HepG2 (cell line): ENCODE measurements around the gene RNF148. TPM values are rescaled to one million over a fixed set of nuclear protein-coding genes. Genes with fewer than 3 reads are reported as not detected.

Experiments
- ATAC-seq: fragments of 200-7000 bp; cut with Tn5 transposase; 3 replicates; pipeline ENCODE4 v1.9.1; 2020; ENCODE audit warnings: mild to moderate bottlenecking, moderate library complexity
- BruUV-seq: library from RNA; stranded (reverse); fragments of 400-500 nt; replicated peaks from 2 replicates; lab custom pipeline; 2021; lab: Mats Ljungman, UMichigan
- CTCF ChIA-PET: fragments of 300-600 bp; formaldehyde crosslinking; extraction: SDS; loops from one replicate; lab custom pipeline; 2021; ENCODE audit warnings: low total read pairs, inconsistent platforms, low intra/inter-chr PET ratio; lab: Yijun Ruan, JAX
- POLR2A ChIA-PET: fragments of 350-600 bp; sonication (Branson Sonifier 250); formaldehyde crosslinking; loops from one replicate; lab custom pipeline; 2020; ENCODE audit warnings: antibody characterized with exemption, inconsistent platforms; lab: Yijun Ruan, JAX
- DNase-seq: peaks from one replicate; pipeline ENCODE4 v3.0.0-alpha.2; 2015; ENCODE audit warnings: low spot score
- FAIRE-seq: peaks from 3 replicates; lab custom pipeline; 2011; peaks lifted over from hg19 to GRCh38; lab: Jason Lieb, UNC
- H2AFZ ChIP-seq: one replicate; pipeline ENCODE4 v1.6.1; 2011; ENCODE audit warnings: low read length, inconsistent platforms
- H3K27ac ChIP-seq: fragments of 300-600 bp; 3 replicates; pipeline ENCODE4 v1.8.0; 2011; ENCODE audit warnings: mixed run types, mild to moderate bottlenecking, mixed read lengths, low read length, inconsistent platforms; ENCODE audit not compliant: insufficient read depth; ENCODE audit errors: extremely low read length
- H3K27me3 ChIP-seq, 2 experiments: fragments of 200-600 bp in 1 of 2; 2 replicates in 1 of 2; 3 replicates in 1 of 2; pipeline versions ENCODE4 v1.6.0 to v1.8.0; 2011; ENCODE audit warnings: low read length in 2 of 2, mild to moderate bottlenecking in 2 of 2, moderate library complexity in 2 of 2, inconsistent platforms in 1 of 2; ENCODE audit not compliant: insufficient read depth in 2 of 2, control insufficient read depth in 1 of 2
- H3K36me3 ChIP-seq, 2 experiments: fragments of 200-600 bp in 1 of 2; replicated peaks in 1 of 2; 2 replicates in 1 of 2; 3 replicates in 1 of 2; pipeline versions ENCODE4 v1.5.1 to v1.8.0; 2011; ENCODE audit warnings: low read length in 2 of 2, inconsistent platforms in 1 of 2; ENCODE audit not compliant: insufficient read depth in 2 of 2, control insufficient read depth in 1 of 2
- H3K4me1 ChIP-seq: 2 replicates; pipeline ENCODE4 v1.5.1; 2012; ENCODE audit warnings: low read length, inconsistent platforms; ENCODE audit not compliant: insufficient read depth
- H3K4me2 ChIP-seq: 2 replicates; pipeline ENCODE4 v1.6.0; 2011; ENCODE audit warnings: low read depth, low read length, inconsistent platforms
- H3K4me3 ChIP-seq, 3 experiments: fragments of 200-600 bp in 1 of 3; sonication (generic), shearing (Covaris generic) in 1 of 3; replicated peaks in 1 of 3; 2 replicates each; pipeline ENCODE4 v1.5.1; 2011 to 2016; ENCODE audit warnings: low read length in 3 of 3, inconsistent platforms in 2 of 3, low read depth in 2 of 3, mild to moderate bottlenecking in 2 of 3, control low read depth in 1 of 3, mixed read lengths in 1 of 3; ENCODE audit not compliant: insufficient read depth in 1 of 3
- H3K79me2 ChIP-seq: one replicate; pipeline ENCODE4 v1.6.1; 2011; ENCODE audit warnings: low read length, inconsistent platforms; ENCODE audit not compliant: insufficient read depth
- H3K9ac ChIP-seq: 2 replicates; pipeline ENCODE4 v1.6.0; 2011; ENCODE audit warnings: mild to moderate bottlenecking, low read depth, low read length, inconsistent platforms; ENCODE audit not compliant: insufficient read depth
- H3K9me3 ChIP-seq: 2 replicates; pipeline ENCODE4 v1.5.1; 2012; ENCODE audit warnings: mild to moderate bottlenecking, low read length
- H4K20me1 ChIP-seq: 2 replicates; pipeline ENCODE4 v1.6.0; 2011; ENCODE audit warnings: inconsistent platforms, mild to moderate bottlenecking, low read length, moderate library complexity; ENCODE audit not compliant: insufficient read depth
- KDM1A ChIP-seq: IDR thresholded peaks from 2 replicates; pipeline ENCODE4 v1.6.1; 2016; ENCODE audit warnings: missing compliant biosample characterization
- KLF6 ChIP-seq: IDR thresholded peaks from 2 replicates; pipeline ENCODE4 v1.8.0; 2016; ENCODE audit warnings: missing biosample characterization, missing genetic modification reagents
- ZKSCAN5 ChIP-seq: sonication (generic); formaldehyde crosslinking; IDR thresholded peaks from 2 replicates; pipeline ENCODE4 v1.5.1; 2020; ENCODE audit warnings: mild to moderate bottlenecking, missing genetic modification reagents
- ZNF331 ChIP-seq: sonication (generic); formaldehyde crosslinking; IDR thresholded peaks from 2 replicates; pipeline ENCODE4 v1.4.0; 2020; ENCODE audit warnings: missing genetic modification reagents
- WGBS: methylation state at CpG from one replicate; pipeline ENCODE4 v1.1.6; 2017; ENCODE audit warnings: low lambda C conversion rate; 5-methylcytosine and 5-hydroxymethylcytosine counted together
- in situ Hi-C: cut with HindIII; loops from 2 replicates; pipeline ENCODE4 v1.10.0; 2017; ENCODE audit warnings: low pct_unique_long_range_greater_than_20kb; ENCODE audit not compliant: extremely low pct_ligation_motif_present
- intact Hi-C: fragments of 100-400 bp; cut with micrococcal nuclease; formaldehyde crosslinking; loops from one replicate; pipeline ENCODE4 v1.10.0; 2022; ENCODE audit not compliant: unreplicated experiment
- polyA plus RNA-seq, 8 experiments: library from polyadenylated mRNA; depleted of rRNA in 3 of 8; stranded (reverse) in 7 of 8; unstranded in 1 of 8; fragments of >200 nt; fragmentation: Illumina TruSeq in 4 of 8; extraction: Trizol in 4 of 8; gene quantifications; 2 replicates each; pipeline versions ENCODE4 v1.2.1 to v1.2.3, GENCODE V29; 2011 to 2016; ENCODE audit warnings: low read depth in 4 of 8, missing spikeins in 1 of 8, mixed read lengths in 1 of 8; ENCODE audit not compliant: insufficient read depth in 1 of 8
- total RNA-seq, 5 experiments: library from RNA; depleted of rRNA; stranded (reverse); fragments of >200 nt; fragmentation: Illumina TruSeq; extraction: Trizol; gene quantifications; 2 replicates each; pipeline ENCODE4 v1.2.3, GENCODE V29; 2016; ENCODE audit warnings: low read depth in 1 of 5
- TF ChIP-seq, protein P1 (sequence below): sonication (generic); formaldehyde crosslinking; IDR thresholded peaks from 2 replicates; pipeline ENCODE4 v1.8.1; 2023; ENCODE audit warnings: mild to moderate bottlenecking, missing genetic modification reagents, borderline replicate concordance
- TF ChIP-seq, protein P2 (sequence below): sonication (generic); formaldehyde crosslinking; IDR thresholded peaks from 2 replicates; pipeline ENCODE4 v1.5.0; 2020; ENCODE audit warnings: mild to moderate bottlenecking, missing genetic modification reagents, moderate library complexity
- TF ChIP-seq, protein P3 (sequence below): sonication (generic); formaldehyde crosslinking; IDR thresholded peaks from 2 replicates; pipeline ENCODE4 v1.4.0; 2020; ENCODE audit warnings: missing genetic modification reagents, mild to moderate bottlenecking, borderline replicate concordance

The RNF148 gene
- total and polyA plus RNA-seq, 2 of the 13 experiments (the other 11 are each of a cell fraction or from before 2014, with no cell fraction given): 0.16 to 1.6 TPM

DNA sequence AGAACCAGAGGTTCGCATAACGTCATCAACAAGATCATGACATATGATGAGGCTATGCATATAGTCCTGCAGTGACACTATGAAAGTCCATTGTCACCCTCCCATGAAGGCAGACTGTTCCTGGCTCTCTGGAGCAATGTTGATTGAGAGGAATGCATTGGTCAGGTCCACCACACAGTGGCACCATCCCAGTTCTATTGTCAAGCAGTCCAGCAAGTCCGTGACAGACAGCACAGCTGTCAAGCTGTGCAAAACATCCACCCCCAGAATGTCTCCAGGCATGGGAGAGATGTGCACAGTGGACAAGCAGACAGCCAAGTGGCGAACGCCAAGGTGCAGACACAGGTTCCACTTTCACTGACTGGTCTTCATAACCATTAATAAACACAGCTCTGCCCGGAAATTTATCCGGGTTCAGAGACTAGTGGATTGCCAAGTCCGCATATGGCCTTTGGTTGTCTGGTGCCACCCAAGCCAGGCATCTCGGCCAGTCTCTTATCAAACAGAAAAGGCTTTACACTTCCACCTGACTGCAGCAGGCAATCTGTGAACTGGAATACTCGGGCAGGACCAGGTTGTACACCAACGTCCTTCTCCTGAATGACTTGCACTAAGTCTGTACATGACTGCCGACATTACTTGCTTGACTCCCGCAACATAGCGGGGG is 11.0 kb downstream of the RNF148 start:
- Histone ChIP-seq H3K4me2 (no peak overlapping the region), H3K9me3 (no peaks in the 10 kb centered on the region), H3K4me1 (peaks cover 50% of the 10 kb centered on the region), H3K27ac (no peak overlapping the region), H3K4me3 (no peak overlapping the region), H3K27me3 (no peaks in the 10 kb centered on the region), H3K9ac (no peak overlapping the region), H2AFZ (no peak overlapping the region), H4K20me1 (no peaks in the 10 kb centered on the region), H3K79me2 (no peaks in the 10 kb centered on the region), H3K36me3 (no peaks in the 10 kb centered on the region)
- ATAC-seq (no peak), FAIRE-seq (no peak), DNase-seq (no peak)
- intact Hi-C loops: no loop called here
- POLR2A ChIA-PET: no interaction called here
- CTCF ChIA-PET: no interaction called here
- in situ Hi-C loops: no loop called here
- no TSS peak for BruUV-seq
- TF ChIP-seq, protein P1, sequence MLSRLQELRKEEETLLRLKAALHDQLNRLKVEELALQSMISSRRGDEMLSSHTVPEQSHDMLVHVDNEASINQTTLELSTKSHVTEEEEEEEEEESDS (CRISPR knock-in tag): no peak
- TF ChIP-seq, protein P2, sequence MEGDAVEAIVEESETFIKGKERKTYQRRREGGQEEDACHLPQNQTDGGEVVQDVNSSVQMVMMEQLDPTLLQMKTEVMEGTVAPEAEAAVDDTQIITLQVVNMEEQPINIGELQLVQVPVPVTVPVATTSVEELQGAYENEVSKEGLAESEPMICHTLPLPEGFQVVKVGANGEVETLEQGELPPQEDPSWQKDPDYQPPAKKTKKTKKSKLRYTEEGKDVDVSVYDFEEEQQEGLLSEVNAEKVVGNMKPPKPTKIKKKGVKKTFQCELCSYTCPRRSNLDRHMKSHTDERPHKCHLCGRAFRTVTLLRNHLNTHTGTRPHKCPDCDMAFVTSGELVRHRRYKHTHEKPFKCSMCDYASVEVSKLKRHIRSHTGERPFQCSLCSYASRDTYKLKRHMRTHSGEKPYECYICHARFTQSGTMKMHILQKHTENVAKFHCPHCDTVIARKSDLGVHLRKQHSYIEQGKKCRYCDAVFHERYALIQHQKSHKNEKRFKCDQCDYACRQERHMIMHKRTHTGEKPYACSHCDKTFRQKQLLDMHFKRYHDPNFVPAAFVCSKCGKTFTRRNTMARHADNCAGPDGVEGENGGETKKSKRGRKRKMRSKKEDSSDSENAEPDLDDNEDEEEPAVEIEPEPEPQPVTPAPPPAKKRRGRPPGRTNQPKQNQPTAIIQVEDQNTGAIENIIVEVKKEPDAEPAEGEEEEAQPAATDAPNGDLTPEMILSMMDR (CRISPR knock-in tag): peak; percentile 23; the same call in 1 of the 2 replicates
- 95% methylated on average over 12 of the region's 14 CpGs for WGBS

DNA sequence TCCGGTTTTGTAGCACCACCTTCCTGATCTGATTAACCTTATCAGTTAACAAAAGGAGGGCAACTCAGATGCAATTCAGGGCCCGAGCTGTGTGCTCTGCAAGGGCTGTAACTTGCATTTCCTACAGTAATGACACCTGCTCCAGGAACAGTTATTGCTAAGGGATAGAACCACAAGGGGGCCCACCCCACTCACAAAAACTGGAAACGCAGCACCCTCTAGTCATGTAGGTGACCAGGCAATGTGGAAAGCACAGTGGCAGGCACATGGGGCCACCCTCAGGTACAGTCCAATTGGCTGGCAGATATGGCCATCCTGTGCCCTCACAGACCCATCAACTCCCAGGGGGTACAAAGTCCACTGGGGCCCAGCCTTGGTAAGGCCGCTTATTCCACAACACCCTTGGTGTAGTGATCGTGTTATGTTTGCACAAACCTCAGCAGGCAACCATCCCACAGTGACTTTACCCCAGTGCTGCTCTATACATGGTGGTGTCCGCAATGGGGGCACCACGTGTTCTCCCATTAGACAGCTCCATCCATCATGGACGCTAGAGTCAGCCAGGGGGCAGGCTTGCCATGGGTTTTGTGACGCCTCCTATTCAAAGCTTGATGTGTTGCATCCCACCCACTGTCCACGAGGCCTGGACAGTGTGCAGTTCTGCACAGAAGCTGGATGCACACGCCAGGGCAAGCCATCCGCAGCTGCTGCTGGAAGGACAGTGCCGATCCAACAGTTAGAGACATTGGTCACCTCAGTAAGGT is 13.2 kb downstream of the RNF148 start:
- Histone ChIP-seq H3K27me3 (no peaks in the 10 kb centered on the region), H3K36me3 (no peaks in the 10 kb centered on the region), H3K4me2 (no peak overlapping the region), H3K9ac (no peak overlapping the region), H3K9me3 (no peaks in the 10 kb centered on the region), H3K79me2 (no peaks in the 10 kb centered on the region), H3K27ac (no peak overlapping the region), H3K4me3 (no peak overlapping the region), H4K20me1 (no peaks in the 10 kb centered on the region), H3K4me1 (peaks cover 31% of the 10 kb centered on the region), H2AFZ (no peak overlapping the region)
- no TSS peak for BruUV-seq
- WGBS: 86% methylated on average over 4 of the region's 13 CpGs
- FAIRE-seq: no peak
- in situ Hi-C loops: no loop called here
- intact Hi-C loops: loop anchor here (10.0 kb wide), 1 partner anchor 1735 kb away; the partner anchor contains the start of gene ING3
- DNase-seq: peak; percentile 27
- ChIA-PET CTCF (no interaction called here), POLR2A (interaction anchor here (1.0 kb wide), 1 partner anchor 10 kb away, joined by 3 read pairs; no protein-coding TSS in a partner anchor)
- peak; percentile 62 for ATAC-seq
- TF ChIP-seq KLF6 (CRISPR knock-in tag): no peak
- TF ChIP-seq, protein P3, sequence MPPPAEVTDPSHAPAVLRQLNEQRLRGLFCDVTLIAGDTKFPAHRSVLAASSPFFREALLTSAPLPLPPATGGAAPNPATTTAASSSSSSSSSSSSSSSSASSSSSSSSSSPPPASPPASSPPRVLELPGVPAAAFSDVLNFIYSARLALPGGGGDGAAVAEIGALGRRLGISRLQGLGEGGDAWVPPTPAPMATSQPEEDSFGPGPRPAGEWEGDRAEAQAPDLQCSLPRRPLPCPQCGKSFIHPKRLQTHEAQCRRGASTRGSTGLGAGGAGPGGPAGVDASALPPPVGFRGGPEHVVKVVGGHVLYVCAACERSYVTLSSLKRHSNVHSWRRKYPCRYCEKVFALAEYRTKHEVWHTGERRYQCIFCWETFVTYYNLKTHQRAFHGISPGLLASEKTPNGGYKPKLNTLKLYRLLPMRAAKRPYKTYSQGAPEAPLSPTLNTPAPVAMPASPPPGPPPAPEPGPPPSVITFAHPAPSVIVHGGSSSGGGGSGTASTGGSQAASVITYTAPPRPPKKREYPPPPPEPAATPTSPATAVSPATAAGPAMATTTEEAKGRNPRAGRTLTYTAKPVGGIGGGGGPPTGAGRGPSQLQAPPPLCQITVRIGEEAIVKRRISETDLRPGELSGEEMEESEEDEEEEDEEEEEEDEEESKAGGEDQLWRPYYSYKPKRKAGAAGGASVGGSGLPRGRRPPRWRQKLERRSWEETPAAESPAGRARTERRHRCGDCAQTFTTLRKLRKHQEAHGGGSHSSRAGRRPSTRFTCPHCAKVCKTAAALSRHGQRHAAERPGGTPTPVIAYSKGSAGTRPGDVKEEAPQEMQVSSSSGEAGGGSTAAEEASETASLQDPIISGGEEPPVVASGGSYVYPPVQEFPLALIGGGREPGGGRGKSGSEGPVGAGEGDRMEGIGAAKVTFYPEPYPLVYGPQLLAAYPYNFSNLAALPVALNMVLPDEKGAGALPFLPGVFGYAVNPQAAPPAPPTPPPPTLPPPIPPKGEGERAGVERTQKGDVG (CRISPR knock-in tag): peak; percentile 60; the same call in 1 of the 2 replicates
- no peak for TF ChIP-seq KDM1A (CRISPR knock-in tag)
- no peak for TF ChIP-seq ZKSCAN5
- TF ChIP-seq ZNF331 (CRISPR knock-in tag): peak; percentile 93
